HepG2 (cell line): ENCODE results near the gene NEMF. TPM values are rescaled to one million over a fixed set of nuclear protein-coding genes. Genes with fewer than 3 reads are reported as not detected.
A peak's percentile ranks its signal among the peaks of the same experiment; 100 is the strongest.

Experiments used
- BCL3 ChIP-seq: sonication (generic); formaldehyde crosslinking; IDR thresholded peaks from 2 replicates; pipeline ENCODE4 v1.5.1; 2020; ENCODE audit warnings: mild to moderate bottlenecking, missing genetic modification reagents, moderate library complexity
- CCAR2 ChIP-seq: fragments of 200-400 bp; formaldehyde crosslinking; optimal IDR thresholded peaks from 2 replicates; pipeline ENCODE3; 2018; ENCODE audit warnings: low read depth, mild to moderate bottlenecking, low read length, moderate library complexity
- PRDM15 ChIP-seq: sonication (generic); formaldehyde crosslinking; IDR thresholded peaks from 2 replicates; pipeline ENCODE4 v1.4.0; 2020; ENCODE audit warnings: missing genetic modification reagents
- REL ChIP-seq: sonication (generic); formaldehyde crosslinking; conservative IDR thresholded peaks from 2 replicates; pipeline ENCODE4 v1.8.0; 2022; ENCODE audit warnings: mild to moderate bottlenecking, missing genetic modification reagents, moderate library complexity
- RFX3 ChIP-seq: IDR thresholded peaks from 2 replicates; pipeline ENCODE4 v1.6.1; 2016; ENCODE audit warnings: missing biosample characterization, missing genetic modification reagents
- SATB2 ChIP-seq: sonication (generic); formaldehyde crosslinking; IDR thresholded peaks from 2 replicates; pipeline ENCODE4 v1.5.0; 2020; ENCODE audit warnings: missing genetic modification reagents
- SSRP1 ChIP-seq: IDR thresholded peaks from 2 replicates; pipeline ENCODE4 v1.6.1; 2016; ENCODE audit warnings: control low read depth
- STAT5B ChIP-seq: sonication (generic); formaldehyde crosslinking; IDR thresholded peaks from 2 replicates; pipeline ENCODE4 v1.4.0; 2020; ENCODE audit warnings: missing genetic modification reagents
- TFE3 ChIP-seq: IDR thresholded peaks from 2 replicates; pipeline ENCODE4 v1.6.1; 2016
- TRAFD1 ChIP-seq: sonication (generic); formaldehyde crosslinking; IDR thresholded peaks from 2 replicates; pipeline ENCODE4 v1.5.1; 2020; ENCODE audit warnings: missing genetic modification reagents, mild to moderate bottlenecking, borderline replicate concordance
- XRCC5 ChIP-seq: fragments of 200-400 bp; formaldehyde crosslinking; optimal IDR thresholded peaks from 2 replicates; pipeline ENCODE3; 2017; ENCODE audit warnings: mild to moderate bottlenecking, low read length
- ZFAT ChIP-seq: sonication (generic); formaldehyde crosslinking; conservative IDR thresholded peaks from 2 replicates; pipeline ENCODE4 v1.8.1; 2023; ENCODE audit warnings: missing genetic modification reagents, inconsistent platforms
- ZFP37 ChIP-seq: sonication (generic); formaldehyde crosslinking; IDR thresholded peaks from 2 replicates; pipeline ENCODE4 v1.4.0; 2020; ENCODE audit warnings: missing genetic modification reagents, borderline replicate concordance
- ZNF772 ChIP-seq: sonication (generic); formaldehyde crosslinking; IDR thresholded peaks from 2 replicates; pipeline ENCODE4 v1.5.0; 2020; ENCODE audit warnings: mild to moderate bottlenecking, missing genetic modification reagents
- ZNF780A ChIP-seq: sonication (generic); formaldehyde crosslinking; IDR thresholded peaks from 2 replicates; pipeline ENCODE4 v1.8.0; 2022; ENCODE audit warnings: mild to moderate bottlenecking, missing genetic modification reagents, moderate library complexity
- ZNF781 ChIP-seq: sonication (generic); formaldehyde crosslinking; IDR thresholded peaks from 2 replicates; pipeline ENCODE4 v1.5.1; 2020; ENCODE audit warnings: borderline replicate concordance, mild to moderate bottlenecking, missing genetic modification reagents; ENCODE audit errors: not compliant biosample characterization
- ZNF782 ChIP-seq: sonication (generic); formaldehyde crosslinking; IDR thresholded peaks from 2 replicates; pipeline ENCODE4 v1.4.0; 2020; ENCODE audit warnings: missing genetic modification reagents, mild to moderate bottlenecking, borderline replicate concordance
- polyA plus RNA-seq, 8 experiments: library from polyadenylated mRNA; depleted of rRNA in 3 of 8; stranded (reverse) in 7 of 8; unstranded in 1 of 8; fragments of >200 nt; fragmentation: Illumina TruSeq in 4 of 8; extraction: Trizol in 4 of 8; gene quantifications; 2 replicates each; pipeline versions ENCODE4 v1.2.1 to v1.2.3, GENCODE V29; 2011 to 2016; ENCODE audit warnings: low read depth in 4 of 8, missing spikeins in 1 of 8, mixed read lengths in 1 of 8; ENCODE audit not compliant: insufficient read depth in 1 of 8
- total RNA-seq, 5 experiments: library from RNA; depleted of rRNA; stranded (reverse); fragments of >200 nt; fragmentation: Illumina TruSeq; extraction: Trizol; gene quantifications; 2 replicates each; pipeline ENCODE4 v1.2.3, GENCODE V29; 2016; ENCODE audit warnings: low read depth in 1 of 5
- TF ChIP-seq, protein P1 (sequence below): sonication (generic); formaldehyde crosslinking; IDR thresholded peaks from 2 replicates; pipeline ENCODE4 v1.4.0; 2020; ENCODE audit warnings: missing genetic modification reagents, mild to moderate bottlenecking, borderline replicate concordance
- TF ChIP-seq, protein P2 (sequence below): sonication (generic); formaldehyde crosslinking; IDR thresholded peaks from 2 replicates; pipeline ENCODE4 v1.4.0; 2020; ENCODE audit warnings: mild to moderate bottlenecking, missing genetic modification reagents
- TF ChIP-seq, protein P3 (sequence below): sonication (generic); formaldehyde crosslinking; IDR thresholded peaks from 2 replicates; pipeline ENCODE4 v1.4.0; 2020; ENCODE audit warnings: mild to moderate bottlenecking, missing genetic modification reagents

Gene NEMF
- total and polyA plus RNA-seq, 2 of the 13 experiments (the other 11 are each of a cell fraction or from before 2014, with no cell fraction given) = 21.3 to 57.9 TPM

GRCh38 chr14:49892301-49892635, 39.7 kb upstream of the NEMF start (continued):
- TF ChIP-seq, protein P1, sequence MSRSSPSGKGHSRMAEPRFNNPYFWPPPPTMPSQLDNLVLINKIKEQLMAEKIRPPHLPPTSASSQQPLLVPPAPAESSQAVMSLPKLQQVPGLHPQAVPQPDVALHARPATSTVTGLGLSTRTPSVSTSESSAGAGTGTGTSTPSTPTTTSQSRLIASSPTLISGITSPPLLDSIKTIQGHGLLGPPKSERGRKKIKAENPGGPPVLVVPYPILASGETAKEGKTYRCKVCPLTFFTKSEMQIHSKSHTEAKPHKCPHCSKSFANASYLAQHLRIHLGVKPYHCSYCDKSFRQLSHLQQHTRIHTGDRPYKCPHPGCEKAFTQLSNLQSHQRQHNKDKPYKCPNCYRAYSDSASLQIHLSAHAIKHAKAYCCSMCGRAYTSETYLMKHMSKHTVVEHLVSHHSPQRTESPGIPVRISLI (CRISPR knock-in tag) = no peak
- TF ChIP-seq ZNF782 (CRISPR knock-in tag) (no peak), STAT5B (no peak), RFX3 (CRISPR knock-in tag) (no peak), ZNF781 (CRISPR knock-in tag) (no peak), TRAFD1 (CRISPR knock-in tag) (no peak), ZNF772 (no peak), ZNF780A (CRISPR knock-in tag) (no peak), REL (CRISPR knock-in tag) (no peak), SSRP1 (CRISPR knock-in tag) (no peak), PRDM15 (0 out of 2 replicates have a peak, but pooled peaks have one; percentile 21), SATB2 (0 out of 2 replicates have a peak, but pooled peaks have one; percentile 61), BCL3 (no peak), CCAR2 (no peak), TFE3 (CRISPR knock-in tag) (no peak), ZFAT (CRISPR knock-in tag) (peak; percentile 99), ZFP37 (CRISPR knock-in tag) (no peak), XRCC5 (no peak)
- TF ChIP-seq, protein P2, sequence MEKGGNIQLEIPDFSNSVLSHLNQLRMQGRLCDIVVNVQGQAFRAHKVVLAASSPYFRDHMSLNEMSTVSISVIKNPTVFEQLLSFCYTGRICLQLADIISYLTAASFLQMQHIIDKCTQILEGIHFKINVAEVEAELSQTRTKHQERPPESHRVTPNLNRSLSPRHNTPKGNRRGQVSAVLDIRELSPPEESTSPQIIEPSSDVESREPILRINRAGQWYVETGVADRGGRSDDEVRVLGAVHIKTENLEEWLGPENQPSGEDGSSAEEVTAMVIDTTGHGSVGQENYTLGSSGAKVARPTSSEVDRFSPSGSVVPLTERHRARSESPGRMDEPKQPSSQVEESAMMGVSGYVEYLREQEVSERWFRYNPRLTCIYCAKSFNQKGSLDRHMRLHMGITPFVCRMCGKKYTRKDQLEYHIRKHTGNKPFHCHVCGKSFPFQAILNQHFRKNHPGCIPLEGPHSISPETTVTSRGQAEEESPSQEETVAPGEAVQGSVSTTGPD = no peak
- TF ChIP-seq, protein P3, sequence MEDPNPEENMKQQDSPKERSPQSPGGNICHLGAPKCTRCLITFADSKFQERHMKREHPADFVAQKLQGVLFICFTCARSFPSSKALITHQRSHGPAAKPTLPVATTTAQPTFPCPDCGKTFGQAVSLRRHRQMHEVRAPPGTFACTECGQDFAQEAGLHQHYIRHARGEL (CRISPR knock-in tag) = no peak
